Measurements from ENCODE around the gene KRT84.

Gene KRT84

GRCh38 chr12:52356762-52357580 is 28.5 kb downstream of the KRT84 start:
- no peaks in the 10 kb centered on the region for H3K9me3 ChIP-seq (ENCODE audit: low read depth, low read length)
- H3K9ac ChIP-seq (ENCODE audit: insufficient read length) = no peak overlapping the region
- no peak overlapping the region for H3K4me3 ChIP-seq
- DNase-seq (ENCODE audit: low read depth, low spot score) = no peak
- no peaks in the 10 kb centered on the region for H3K36me3 ChIP-seq (ENCODE audit: insufficient read depth, low read length)
- TF ChIP-seq FOXP2 (optimal IDR thresholded peaks at IDR 0.05; ENCODE audit: control extremely low read depth, extremely low read length, insufficient read depth) (no peak), EZH2 (IDR thresholded peaks at IDR 0.05) (no peak), POLR2AphosphoS5 (IDR thresholded peaks at IDR 0.05; ENCODE audit: borderline replicate concordance, low read depth, low read length) (no peak)
- no peak overlapping the region for H3K27ac ChIP-seq

GRCh38 chr12:52356031-52356761 is 29.3 kb downstream of the KRT84 start:
- TF ChIP-seq EZH2 (IDR thresholded peaks at IDR 0.05) (no peak), FOXP2 (optimal IDR thresholded peaks at IDR 0.05; ENCODE audit: control extremely low read depth, extremely low read length, insufficient read depth) (no peak), POLR2AphosphoS5 (IDR thresholded peaks at IDR 0.05; ENCODE audit: borderline replicate concordance, low read depth, low read length) (no peak)
- Histone ChIP-seq H3K9ac (ENCODE audit: insufficient read length) (no peak overlapping the region), H3K36me3 (ENCODE audit: insufficient read depth, low read length) (no peaks in the 10 kb centered on the region), H3K4me3 (no peak overlapping the region), H3K9me3 (ENCODE audit: low read depth, low read length) (no peaks in the 10 kb centered on the region), H3K27ac (no peak overlapping the region)
- no peak for DNase-seq (ENCODE audit: low read depth, low spot score)

GRCh38 chr12:52355176-52355575 is 30.3 kb downstream of the KRT84 start:
- Histone ChIP-seq H3K9me3 (ENCODE audit: low read depth, low read length) (no peaks in the 10 kb centered on the region), H3K36me3 (ENCODE audit: insufficient read depth, low read length) (no peaks in the 10 kb centered on the region), H3K4me3 (no peak overlapping the region), H3K27ac (no peak overlapping the region), H3K9ac (ENCODE audit: insufficient read length) (no peak overlapping the region)
- no peak for DNase-seq (ENCODE audit: low read depth, low spot score)
- TF ChIP-seq FOXP2 (optimal IDR thresholded peaks at IDR 0.05; ENCODE audit: control extremely low read depth, extremely low read length, insufficient read depth) = no peak
- no peak for TF ChIP-seq POLR2AphosphoS5 (IDR thresholded peaks at IDR 0.05; ENCODE audit: borderline replicate concordance, low read depth, low read length)

- no peak for DNase-seq (ENCODE audit: low read depth, low spot score)
- H3K9ac ChIP-seq (ENCODE audit: insufficient read length) = no peak overlapping the region
- H3K4me3 ChIP-seq = no peak overlapping the region
- TF ChIP-seq EZH2 (IDR thresholded peaks at IDR 0.05) (no peak), POLR2AphosphoS5 (IDR thresholded peaks at IDR 0.05; ENCODE audit: borderline replicate concordance, low read depth, low read length) (no peak), FOXP2 (optimal IDR thresholded peaks at IDR 0.05; ENCODE audit: control extremely low read depth, extremely low read length, insufficient read depth) (no peak)
- H3K27ac ChIP-seq = no peak overlapping the region
- no peaks in the 10 kb centered on the region for H3K9me3 ChIP-seq (ENCODE audit: low read depth, low read length)
- H3K36me3 ChIP-seq (ENCODE audit: insufficient read depth, low read length) = no peaks in the 10 kb centered on the region
Observed at GRCh38 chr12:52354200-52354599, 31.3 kb downstream of the KRT84 start.

GRCh38 chr12:52353766-52354165 is 31.7 kb downstream of the KRT84 start:
- Histone ChIP-seq H3K27ac (no peak overlapping the region), H3K9me3 (ENCODE audit: low read depth, low read length) (no peaks in the 10 kb centered on the region), H3K36me3 (ENCODE audit: insufficient read depth, low read length) (no peaks in the 10 kb centered on the region), H3K9ac (ENCODE audit: insufficient read length) (no peak overlapping the region), H3K4me3 (no peak overlapping the region)
- no peak for DNase-seq (ENCODE audit: low read depth, low spot score)
- TF ChIP-seq EZH2 (IDR thresholded peaks at IDR 0.05) (no peak), FOXP2 (optimal IDR thresholded peaks at IDR 0.05; ENCODE audit: control extremely low read depth, extremely low read length, insufficient read depth) (no peak), POLR2AphosphoS5 (IDR thresholded peaks at IDR 0.05; ENCODE audit: borderline replicate concordance, low read depth, low read length) (no peak)

GRCh38 chr12:52352951-52353350 is 32.5 kb downstream of the KRT84 start:
- Histone ChIP-seq H3K27ac (no peak overlapping the region), H3K9me3 (ENCODE audit: low read depth, low read length) (no peaks in the 10 kb centered on the region), H3K9ac (ENCODE audit: insufficient read length) (no peak overlapping the region), H3K36me3 (ENCODE audit: insufficient read depth, low read length) (no peaks in the 10 kb centered on the region), H3K4me3 (no peak overlapping the region)
- DNase-seq (ENCODE audit: low read depth, low spot score) = no peak
- no peak for TF ChIP-seq EZH2 (IDR thresholded peaks at IDR 0.05)
- no peak for TF ChIP-seq FOXP2 (optimal IDR thresholded peaks at IDR 0.05; ENCODE audit: control extremely low read depth, extremely low read length, insufficient read depth)
- no peak for TF ChIP-seq POLR2AphosphoS5 (IDR thresholded peaks at IDR 0.05; ENCODE audit: borderline replicate concordance, low read depth, low read length)

- no peak overlapping the region for H3K27ac ChIP-seq
- no peak overlapping the region for H3K4me3 ChIP-seq
- no peaks in the 10 kb centered on the region for H3K36me3 ChIP-seq (ENCODE audit: insufficient read depth, low read length)
- H3K9ac ChIP-seq (ENCODE audit: insufficient read length) = no peak overlapping the region
- TF ChIP-seq EZH2 (IDR thresholded peaks at IDR 0.05) (no peak), FOXP2 (optimal IDR thresholded peaks at IDR 0.05; ENCODE audit: control extremely low read depth, extremely low read length, insufficient read depth) (no peak), POLR2AphosphoS5 (IDR thresholded peaks at IDR 0.05; ENCODE audit: borderline replicate concordance, low read depth, low read length) (no peak)
- no peaks in the 10 kb centered on the region for H3K9me3 ChIP-seq (ENCODE audit: low read depth, low read length)
- DNase-seq (ENCODE audit: low read depth, low spot score) = no peak
Observed at GRCh38 chr12:52351196-52352059, 34.0 kb downstream of the KRT84 start.

- no peak overlapping the region for H3K9ac ChIP-seq (ENCODE audit: insufficient read length)
- no peaks in the 10 kb centered on the region for H3K36me3 ChIP-seq (ENCODE audit: insufficient read depth, low read length)
- no peak for DNase-seq (ENCODE audit: low read depth, low spot score)
- no peaks in the 10 kb centered on the region for H3K9me3 ChIP-seq (ENCODE audit: low read depth, low read length)
- TF ChIP-seq EZH2 (IDR thresholded peaks at IDR 0.05) = no peak
- H3K27ac ChIP-seq = no peak overlapping the region
- H3K4me3 ChIP-seq = no peak overlapping the region
Observed at GRCh38 chr12:52350786-52351185, 34.7 kb downstream of the KRT84 start.

Data from SK-N-MC (cell line).